GM21515 (cell line): ENCODE data around the gene YDJC.
"Not testable (repeated sequence)": the region's sequence is repeated elsewhere in the genome, so short reads cannot be mapped to it uniquely, and the experiment has no call there.

Source experiments
- ATAC-seq: cut with Tn5 transposase; IDR thresholded peaks from one replicate; pipeline ENCODE4 v1.9.1; 2021; ENCODE audit not compliant: unreplicated experiment

Gene YDJC, protein sequence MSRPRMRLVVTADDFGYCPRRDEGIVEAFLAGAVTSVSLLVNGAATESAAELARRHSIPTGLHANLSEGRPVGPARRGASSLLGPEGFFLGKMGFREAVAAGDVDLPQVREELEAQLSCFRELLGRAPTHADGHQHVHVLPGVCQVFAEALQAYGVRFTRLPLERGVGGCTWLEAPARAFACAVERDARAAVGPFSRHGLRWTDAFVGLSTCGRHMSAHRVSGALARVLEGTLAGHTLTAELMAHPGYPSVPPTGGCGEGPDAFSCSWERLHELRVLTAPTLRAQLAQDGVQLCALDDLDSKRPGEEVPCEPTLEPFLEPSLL

DNA sequence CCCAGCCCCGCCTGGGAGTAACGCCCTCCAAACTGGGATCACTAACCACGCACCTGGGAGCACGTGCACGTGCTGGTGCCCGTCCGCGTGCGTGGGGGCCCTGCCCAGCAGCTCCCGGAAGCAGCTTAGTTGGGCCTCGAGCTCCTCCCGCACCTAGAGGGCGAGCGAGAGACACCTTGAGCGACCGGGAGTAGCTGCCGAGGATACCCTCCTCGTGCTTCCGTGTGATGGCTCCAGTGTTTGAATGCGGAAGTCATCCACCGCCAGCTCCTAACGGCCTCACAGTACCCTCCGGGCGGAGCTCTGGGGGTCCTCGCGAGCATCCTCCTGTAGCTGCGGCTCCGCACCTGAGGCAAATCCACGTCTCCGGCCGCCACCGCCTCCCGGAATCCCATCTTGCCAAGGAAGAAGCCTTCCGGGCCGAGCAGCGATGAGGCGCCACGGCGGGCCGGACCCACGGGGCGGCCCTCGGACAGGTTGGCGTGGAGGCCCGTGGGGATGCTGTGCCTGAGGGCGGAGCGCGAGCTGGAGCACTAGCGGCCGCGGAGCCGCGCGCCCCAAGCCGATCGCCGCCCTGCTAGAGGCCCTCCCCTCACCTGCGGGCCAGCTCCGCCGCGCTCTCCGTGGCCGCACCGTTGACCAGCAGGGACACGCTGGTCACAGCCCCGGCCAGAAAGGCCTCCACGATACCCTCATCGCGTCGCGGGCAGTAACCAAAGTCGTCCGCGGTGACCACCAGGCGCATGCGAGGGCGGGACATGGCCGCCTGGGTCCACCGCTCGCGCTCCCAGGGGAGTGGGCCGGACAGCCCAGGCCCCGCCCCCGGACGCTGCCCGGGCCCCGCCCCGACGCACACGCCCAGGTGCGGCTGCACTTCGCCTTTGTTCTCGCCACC, at the start of gene YDJC:
Gene YDJC, minus strand, starts transcription at position 768 of the 895 bp plus-strand sequence. Its CDS starts 8 bp downstream, at position 760.
- peak; percentile 74 for ATAC-seq

DNA sequence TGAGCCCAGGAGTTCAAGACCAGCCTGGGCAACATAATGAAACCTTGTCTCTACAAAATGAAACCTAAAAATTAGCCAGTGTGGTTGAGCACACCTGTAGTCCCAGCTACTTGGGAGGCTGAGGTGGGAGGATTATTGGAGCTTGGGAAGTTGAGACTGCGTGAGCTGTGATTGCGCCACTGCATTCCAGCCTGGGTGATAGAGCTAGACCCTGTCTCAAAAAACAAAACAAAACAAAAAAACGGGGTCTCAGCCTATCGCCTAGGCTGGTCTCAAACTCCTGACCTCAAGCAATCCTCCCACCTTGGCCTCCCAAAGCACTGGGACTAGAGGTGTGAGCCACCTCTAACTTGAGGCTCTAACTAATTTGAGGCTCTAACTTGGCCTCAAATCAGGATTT, 49.6 kb upstream of the YDJC start:
- ATAC-seq, result no peak

DNA sequence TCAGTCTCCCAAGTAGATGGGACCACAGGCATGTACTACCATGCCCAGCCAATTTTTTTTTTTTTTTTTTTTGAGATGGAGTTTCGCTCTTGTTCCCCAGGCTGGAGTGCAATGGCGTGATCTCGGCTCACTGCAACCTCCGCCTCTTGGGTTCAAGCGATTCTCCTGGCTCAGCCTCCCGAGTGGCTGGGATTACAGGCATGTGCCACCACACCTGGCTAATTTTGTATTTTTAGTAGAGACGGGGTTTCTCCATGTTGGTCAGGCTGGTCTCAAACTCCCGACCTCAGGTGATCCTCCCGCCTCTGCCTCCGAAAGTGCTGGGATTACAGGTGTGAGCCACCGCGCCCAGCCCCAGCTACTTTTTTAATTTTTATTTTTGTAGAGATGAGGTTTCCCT, 49.0 kb upstream of the YDJC start:
- ATAC-seq, result not testable (repeated sequence)

DNA sequence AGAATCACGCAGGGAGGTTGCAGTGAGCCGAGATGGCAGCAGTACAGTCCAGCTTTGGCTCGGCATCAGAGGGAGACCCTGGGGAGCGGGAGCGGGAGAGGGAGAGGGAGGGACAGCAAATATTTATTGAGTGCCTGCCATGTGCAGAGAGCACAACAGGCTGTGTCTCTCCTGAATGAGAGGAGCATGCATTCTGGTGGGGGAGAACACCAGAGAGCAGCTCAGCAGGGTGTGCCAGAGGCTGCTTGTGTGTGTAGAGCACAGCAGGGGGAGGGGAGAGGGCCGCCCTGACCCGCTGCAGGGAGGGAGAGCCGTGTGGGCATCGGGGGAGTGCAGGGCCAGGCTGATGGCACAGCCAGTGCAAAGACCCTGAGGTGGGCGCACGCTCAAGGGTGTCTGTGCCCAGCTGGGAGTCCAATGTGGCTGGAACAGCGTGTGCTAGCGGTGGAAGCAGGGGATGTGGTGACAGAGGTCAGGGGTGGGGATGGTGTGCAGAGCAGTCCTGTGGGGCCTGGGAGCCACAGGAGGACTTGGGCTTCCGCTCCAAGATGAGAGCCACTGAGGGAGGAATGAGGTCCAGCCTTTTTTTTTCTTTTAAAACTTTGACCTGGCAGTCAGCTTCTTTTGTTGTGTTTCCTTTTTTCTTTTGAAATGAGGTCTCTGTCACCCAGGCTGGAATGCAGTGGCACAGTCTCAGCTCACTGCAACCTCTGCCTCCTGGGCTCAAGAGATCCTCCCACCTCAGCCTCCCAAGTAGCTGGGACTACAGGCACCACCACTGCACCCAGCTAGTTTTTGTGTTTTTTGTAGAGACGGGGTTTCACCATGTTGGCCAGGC, 48.0 kb upstream of the YDJC start:
- no peak for ATAC-seq

DNA sequence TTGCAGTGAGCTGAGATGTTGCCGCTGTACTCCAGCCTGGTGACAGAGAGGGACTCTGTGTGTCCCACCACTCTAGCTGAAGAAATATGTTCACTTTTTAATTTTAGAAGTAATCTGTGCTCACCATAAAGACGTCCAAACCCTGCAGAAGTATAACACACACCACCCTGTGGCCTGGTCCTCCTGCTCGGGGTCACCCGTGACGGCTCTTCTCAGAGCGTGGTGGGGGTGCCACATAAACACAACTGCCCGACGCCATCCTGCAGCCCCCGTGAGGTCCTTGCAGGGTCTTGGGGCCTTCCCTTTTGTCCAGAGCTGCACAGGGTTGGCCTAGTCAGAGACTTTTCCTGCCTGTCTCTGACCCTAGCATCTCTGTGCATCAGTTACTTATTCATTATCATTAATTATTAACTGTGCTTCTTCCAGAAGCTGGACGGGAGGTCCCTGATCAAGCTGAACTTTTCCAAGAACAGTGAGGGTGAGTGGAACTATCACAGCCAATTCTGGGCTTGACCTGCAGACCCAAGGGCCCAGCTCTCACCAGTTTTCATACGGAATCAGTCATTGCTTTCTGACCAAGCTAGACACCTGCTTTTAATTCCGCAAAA, 44.9 kb upstream of the YDJC start:
- no peak for ATAC-seq

DNA sequence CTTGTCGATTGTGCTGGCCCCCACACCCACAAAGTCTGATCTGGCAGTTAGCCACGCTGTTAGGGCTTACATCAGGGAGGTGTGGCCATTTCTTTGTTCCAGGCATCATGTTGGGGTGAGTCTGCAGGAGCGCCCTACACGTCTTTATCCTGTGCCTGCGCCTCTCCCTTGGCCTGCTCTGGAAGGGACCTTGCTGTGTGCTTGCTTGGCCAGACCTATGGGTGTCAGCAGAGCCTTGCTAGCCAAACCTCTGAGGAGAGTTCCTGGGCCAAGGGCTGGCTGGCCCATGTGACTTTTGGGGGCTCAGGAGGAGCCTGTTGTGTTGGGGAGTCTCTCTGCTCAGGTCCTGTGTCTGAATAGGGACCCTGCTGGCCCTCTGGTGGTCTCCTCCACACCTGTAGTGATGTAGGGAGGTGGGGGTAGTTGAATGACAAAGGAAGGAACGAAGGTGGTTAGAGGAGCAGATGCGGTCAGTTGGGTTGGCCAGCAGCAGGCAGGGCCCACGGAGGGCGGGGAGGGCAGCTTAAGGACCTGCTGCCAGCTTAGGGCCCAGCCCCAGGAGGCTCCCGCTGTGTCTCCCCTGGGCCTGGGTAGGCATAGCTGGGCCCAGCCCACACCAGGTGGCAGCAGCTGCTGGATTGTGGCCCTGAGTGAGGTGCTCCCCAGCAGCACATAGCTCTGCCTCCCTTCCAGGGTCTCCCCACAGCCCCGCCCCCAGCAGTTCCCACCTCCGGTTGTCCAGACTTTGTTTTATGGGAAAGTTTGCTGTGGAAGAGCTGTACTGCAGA, 43.9 kb upstream of the YDJC start:
- ATAC-seq, result no peak

DNA sequence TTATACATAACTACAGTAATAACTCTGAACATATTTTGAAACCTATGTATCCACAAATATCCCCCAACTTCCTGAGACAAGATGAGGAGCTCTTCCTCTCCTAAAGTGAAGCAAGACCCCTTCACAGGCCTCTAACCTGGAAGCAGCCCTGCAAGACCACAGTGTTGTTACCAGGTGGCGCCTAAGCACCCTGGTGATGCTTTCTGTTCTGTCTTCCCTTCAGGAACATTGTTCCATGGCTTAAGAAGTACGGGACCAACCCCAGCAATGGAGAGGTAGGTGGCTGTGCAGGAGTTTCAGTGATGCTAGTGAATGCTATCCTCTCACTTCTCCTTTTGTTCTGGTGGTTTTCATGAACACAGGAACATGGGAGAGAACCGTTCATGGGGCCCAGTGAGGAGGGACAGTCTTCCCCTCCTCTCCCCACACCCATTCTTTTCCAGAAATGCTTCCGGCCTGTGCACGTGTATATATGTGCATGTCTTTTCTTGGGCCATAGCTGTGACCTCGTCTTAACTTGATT, 42.3 kb upstream of the YDJC start:
- ATAC-seq, result no peak

DNA sequence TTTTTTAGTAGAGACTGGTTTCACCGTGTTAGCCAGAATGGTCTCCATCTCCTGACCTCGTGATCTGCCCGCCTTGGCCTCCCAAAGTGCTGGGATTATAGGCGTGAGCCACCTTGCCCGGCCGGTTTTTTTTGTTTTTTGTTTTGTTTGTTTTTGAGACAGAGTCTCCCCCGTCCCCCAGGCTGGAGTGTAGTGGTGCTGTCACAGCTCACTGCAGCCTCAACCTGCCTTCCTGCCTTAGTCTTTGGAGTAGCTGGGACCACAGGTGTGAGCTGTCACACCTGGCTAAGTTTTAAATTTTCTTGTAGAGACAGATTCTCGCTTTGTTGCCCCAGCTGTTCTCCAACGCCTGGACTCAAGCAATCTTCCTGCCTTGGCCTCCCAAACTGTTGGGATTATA, 39.2 kb upstream of the YDJC start:
- ATAC-seq, result no peak

DNA sequence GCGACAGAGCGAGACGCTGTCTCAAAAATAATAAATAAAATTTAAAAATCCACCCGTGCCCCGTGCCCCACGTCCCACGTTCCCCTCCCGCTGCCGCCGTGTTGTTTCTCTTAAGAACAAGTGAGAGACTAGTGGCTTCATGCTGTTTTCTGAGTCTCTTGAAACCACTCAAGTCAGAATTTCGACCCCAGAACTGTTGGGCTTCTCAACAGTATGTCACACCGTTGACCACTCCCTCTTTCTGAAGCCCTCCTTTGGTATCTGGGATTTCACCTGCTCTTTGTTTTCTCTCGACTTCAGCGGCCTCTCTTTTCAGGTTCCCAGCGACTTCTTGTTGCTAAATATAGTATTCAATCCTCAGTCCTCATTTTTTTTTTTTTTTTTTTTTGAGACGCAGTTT, 37.0 kb upstream of the YDJC start:
- ATAC-seq, result no peak

DNA sequence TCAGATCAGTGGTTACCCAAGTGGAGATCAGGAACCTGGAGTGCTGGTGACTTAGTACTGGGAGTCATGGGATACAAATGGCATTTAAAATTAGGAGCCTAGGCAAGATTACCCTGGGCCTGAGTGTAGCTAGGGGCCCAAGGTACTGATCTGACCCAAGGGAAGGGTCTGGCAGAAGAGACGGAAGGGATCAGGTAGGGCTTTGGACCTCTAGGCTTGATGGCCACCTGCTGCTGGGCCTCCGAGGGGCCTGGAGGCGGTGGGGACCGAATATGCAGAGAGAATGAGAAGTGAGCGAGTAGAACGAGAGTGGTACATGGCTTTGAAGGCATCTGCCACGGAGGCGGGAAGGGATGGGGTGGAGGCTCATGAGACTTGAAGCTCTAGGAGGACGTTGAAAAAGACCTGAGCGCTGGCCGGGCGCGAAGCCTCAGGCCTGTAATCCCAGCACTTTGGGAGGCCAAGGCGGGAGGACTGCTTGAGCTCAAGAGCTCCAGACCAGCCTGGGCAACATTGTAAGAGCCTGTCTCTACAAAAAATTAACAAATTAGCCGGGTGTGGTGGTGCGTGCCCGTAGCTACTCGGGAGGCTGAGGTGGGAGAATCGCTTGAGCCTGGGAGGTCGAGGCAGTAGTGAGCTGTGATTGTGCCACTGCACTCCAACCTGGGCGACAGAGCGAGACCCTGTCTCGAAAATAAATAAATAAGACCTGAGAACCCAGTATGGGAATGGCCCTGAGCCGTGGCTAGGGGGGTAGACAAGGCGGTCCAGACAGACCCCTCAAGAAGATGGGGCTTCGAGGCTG, 35.4 kb upstream of the YDJC start:
- ATAC-seq, result no peak

DNA sequence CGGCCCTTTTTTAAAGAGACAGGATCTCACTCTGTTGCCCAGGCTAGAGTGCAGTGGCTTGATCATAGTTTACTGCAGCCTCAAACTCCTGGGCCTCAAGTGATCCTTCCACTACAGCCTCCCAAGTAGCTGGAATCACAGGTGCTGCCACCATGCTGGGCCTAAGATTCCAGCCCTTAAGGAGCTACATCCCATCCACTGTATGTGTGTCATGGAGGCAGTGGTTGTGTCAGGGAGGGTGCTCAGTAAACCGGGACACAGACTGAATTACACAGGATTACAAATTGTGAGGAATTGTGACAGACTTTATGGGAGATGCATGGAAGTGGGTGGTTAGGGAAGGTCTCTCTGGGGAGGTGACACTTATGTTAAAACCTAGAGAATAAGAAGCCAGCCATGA, 33.9 kb upstream of the YDJC start:
- no peak for ATAC-seq

DNA sequence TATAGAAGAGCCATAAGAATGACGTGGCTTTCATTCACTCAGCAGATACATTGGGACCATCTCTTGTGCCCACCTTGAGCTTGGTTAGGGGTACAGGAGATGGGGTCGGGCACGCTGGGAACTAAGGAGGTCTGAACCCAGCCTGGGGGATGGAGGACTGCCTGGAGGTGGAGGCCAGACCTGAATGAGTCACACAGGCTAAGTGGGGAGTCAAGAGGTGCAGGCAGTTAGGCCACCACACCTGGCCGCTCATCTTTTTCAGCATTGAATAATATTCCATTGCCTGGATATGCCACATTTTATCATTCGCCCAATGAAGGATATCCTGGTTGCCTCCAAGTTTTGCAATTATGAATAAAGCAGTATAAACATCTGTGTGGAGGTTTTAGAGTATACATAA, 32.2 kb upstream of the YDJC start:
- ATAC-seq, result no peak

DNA sequence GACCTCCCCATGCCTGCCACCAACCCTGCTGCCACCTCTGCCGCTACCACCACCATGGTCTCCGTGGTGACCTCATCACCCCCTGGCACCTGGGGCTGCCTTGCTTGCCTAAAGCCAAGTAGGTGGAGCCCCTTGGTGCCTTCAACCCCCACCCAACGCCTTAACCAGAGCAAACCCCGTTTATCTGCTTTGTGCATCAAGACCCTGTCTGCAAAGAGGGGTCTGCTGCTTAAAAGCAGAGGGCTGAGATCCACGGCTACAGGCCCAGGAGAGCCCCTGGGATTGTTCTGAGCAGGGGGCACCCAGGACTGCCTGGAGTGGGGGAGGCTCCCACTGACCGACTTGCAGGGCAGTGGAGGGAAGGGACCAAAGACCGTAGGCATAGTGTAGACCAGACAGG, 31.1 kb upstream of the YDJC start:
- ATAC-seq, result no peak

DNA sequence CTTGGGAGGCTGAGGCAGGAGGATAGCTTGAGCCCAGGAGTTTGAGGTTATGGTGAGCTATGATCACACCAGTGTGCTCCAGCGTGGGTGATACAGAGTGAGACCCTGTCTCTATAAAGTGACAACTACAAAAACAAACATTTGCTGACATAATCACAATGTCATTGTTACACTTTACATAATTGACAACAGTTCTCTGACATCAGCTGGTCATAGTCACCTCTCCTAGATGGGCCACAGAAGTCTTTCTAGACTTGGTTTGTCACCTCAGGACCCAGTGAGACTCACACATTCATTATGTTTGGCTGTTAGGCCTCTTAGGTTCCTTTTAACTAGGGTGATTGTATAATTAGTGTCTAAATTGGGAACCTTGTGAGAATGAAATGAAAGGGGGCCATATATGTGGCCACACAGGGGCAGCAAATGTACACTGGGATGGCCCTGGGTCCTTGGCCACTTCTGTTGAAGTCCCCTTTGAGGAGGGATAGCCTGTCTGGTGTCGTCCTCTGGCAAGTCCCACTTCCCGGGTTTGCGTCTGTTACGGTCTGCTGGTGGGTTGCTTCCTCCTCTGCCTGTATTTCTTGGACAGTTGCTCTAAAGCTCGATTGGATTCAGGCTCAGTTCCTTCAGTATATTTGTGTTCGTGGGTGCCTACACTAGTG, 30.2 kb upstream of the YDJC start:
- no peak for ATAC-seq

DNA sequence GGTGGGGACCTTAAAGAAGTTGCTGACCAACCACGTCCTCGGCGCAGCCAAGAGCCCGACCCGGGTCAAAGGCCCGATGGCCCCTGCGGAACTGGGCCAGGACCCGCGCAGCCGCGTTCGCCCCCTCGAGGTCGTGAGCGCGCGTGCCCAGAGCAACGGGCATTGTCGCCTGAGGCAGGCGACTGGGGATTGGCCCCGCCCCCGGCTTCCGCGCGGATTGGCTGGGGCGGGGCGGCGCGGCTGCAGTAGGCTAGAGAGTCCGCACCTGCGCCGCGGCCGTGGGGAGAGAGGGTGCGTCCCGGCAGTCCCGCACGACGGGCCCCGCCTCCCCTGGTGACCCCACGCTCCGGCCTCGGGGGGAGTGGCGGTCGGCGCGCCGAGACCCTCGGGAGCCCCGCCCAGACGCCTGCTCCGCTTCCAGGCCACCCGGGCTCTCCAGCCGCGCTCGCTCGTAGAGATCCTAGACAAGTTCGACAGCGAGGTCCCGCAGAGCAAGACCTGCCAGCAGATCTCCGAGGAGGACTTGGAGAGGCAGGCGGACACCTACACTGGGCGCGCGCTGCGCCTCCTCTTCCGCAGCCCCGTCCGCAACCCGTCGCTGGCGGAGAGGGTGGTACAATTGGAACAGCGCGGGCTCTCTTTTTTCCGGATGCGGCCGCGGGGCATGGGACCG, 27.7 kb upstream of the YDJC start:
- peak; percentile 68 for ATAC-seq

DNA sequence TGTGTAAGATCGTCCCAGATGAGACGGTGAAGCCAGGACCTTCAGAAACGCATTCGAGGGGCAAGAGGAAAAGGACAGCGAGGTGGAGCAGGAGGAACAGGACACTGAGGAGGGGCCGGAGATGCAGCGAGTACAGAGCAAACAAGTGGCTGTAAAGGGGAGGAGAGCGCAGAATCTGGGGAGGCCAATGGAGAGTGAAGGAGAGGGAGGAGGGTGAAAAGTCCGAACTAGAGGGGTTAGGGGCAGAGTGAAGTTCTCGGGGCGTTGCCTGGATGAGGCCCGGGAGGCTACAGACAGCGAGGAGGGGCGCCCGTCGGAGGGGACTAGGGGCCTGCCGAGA, 27.2 kb upstream of the YDJC start:
- ATAC-seq, result no peak

DNA sequence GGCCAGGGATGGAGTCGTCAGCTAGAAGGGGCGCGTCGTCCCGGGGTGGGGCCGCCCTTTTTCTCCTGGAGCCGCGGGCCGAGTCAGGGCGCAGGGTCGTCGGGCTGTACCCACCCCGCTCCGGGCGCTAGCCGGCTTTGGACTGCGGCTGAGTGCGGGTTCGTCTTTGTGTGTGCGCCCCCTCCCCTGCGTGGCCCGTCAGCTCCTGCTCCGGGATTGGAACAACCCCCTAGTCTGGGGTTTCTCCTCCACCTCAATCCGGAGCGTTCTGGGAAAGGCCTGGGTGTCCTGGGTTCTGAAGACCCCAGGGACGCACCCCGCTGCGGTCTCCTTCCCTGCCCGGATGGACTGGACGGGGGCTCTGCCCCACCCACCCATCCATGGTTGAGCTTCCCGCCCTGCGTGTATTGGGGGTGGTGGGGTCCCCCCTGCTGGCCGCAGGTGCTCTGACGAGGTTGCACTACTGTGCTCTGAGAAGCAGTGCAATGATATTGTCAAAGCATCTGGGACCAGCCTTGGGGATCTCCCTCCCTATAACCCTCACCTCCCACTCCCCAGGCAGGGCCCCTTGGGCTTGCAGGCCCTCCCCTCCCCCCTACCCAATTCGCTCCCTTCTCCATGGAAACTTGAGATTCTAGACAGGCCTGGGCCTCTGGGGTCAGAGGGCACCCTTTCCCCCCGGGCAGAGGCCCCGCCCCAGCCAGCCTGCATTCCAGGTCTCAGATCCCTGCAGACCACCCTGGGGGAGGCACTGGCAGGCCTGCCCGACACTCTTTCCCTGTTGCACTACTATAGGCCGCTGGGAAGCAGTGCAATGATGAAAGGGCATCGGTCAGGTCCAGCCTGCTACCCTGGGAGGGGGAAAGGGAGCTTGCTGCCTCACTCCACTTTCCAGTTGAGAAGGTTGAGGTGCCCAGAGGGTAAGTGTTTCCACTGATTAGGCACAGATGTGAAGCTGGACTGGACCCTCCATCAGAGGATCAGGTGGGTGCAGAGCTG, 23.0 kb upstream of the YDJC start:
- ATAC-seq, result no peak
